ENCODE data around the gene DDX24. TPM values are rescaled to one million over a fixed set of nuclear protein-coding genes. Genes with fewer than 3 reads are reported as not detected.

DDX24 gene
- total RNA-seq, 2 donors from 2014 or later: 222 to 241 TPM

- Mint-ChIP-seq H3K27me3 (no peaks in the 10 kb centered on the region), H3K36me3 (ENCODE audit: low read depth) (no peaks in the 10 kb centered on the region), H3K4me1 (peaks cover 15% of the 10 kb centered on the region), H3K9me3 (no peaks in the 10 kb centered on the region), H3K4me3 (no peak overlapping the region), H3K27ac (no peak overlapping the region)
- ATAC-seq (replicated peaks): no peak
Observed at GRCh38 chr14:94029265-94029664, 51.7 kb downstream of the DDX24 start.

- H3K4me1 Mint-ChIP-seq: peaks cover 15% of the 10 kb centered on the region
- peak overlapping the region; percentile 68 for H3K27ac Mint-ChIP-seq
- H3K4me3 Mint-ChIP-seq: peak overlapping the region; percentile 67
- no peaks in the 10 kb centered on the region for H3K36me3 Mint-ChIP-seq (ENCODE audit: low read depth)
- peak; percentile 68 for ATAC-seq (replicated peaks)
- no peaks in the 10 kb centered on the region for H3K9me3 Mint-ChIP-seq
- H3K27me3 Mint-ChIP-seq: no peaks in the 10 kb centered on the region
Observed at GRCh38 chr14:94028450-94028826, 52.6 kb downstream of the DDX24 start.

GRCh38 chr14:94027566-94028449 is 53.2 kb downstream of the DDX24 start:
- Mint-ChIP-seq H3K9me3 (no peaks in the 10 kb centered on the region), H3K4me1 (peaks cover 18% of the 10 kb centered on the region), H3K27ac (peak overlapping the region; percentile 68), H3K4me3 (peak overlapping the region; percentile 67), H3K36me3 (ENCODE audit: low read depth) (no peaks in the 10 kb centered on the region), H3K27me3 (no peaks in the 10 kb centered on the region)
- no peak for ATAC-seq (replicated peaks)

GRCh38 chr14:94026889-94027469 is 54.0 kb downstream of the DDX24 start:
- H3K4me1 Mint-ChIP-seq: peaks cover 27% of the 10 kb centered on the region
- no peaks in the 10 kb centered on the region for H3K27me3 Mint-ChIP-seq
- peak overlapping the region; percentile 67 for H3K4me3 Mint-ChIP-seq
- no peak for ATAC-seq (replicated peaks)
- H3K27ac Mint-ChIP-seq: no peak overlapping the region
- no peaks in the 10 kb centered on the region for H3K36me3 Mint-ChIP-seq (ENCODE audit: low read depth)
- H3K9me3 Mint-ChIP-seq: no peaks in the 10 kb centered on the region

- H3K4me3 Mint-ChIP-seq: peak within 1 kb of the TSS; percentile 69
Observed at GRCh38 chr14:94026173-94026888, 54.7 kb downstream of the DDX24 start, which contains the start of gene OTUB2. OTUB2 (plus strand) TSS chr14:94026340; CDS start chr14:94026538, 198 bp downstream.

GRCh38 chr14:94025720-94026119 is 55.3 kb downstream of the DDX24 start:
- ATAC-seq (replicated peaks): no peak
- H3K4me1 Mint-ChIP-seq: peaks cover 34% of the 10 kb centered on the region

More at GRCh38 chr14:94026173-94026888, 54.7 kb downstream of the DDX24 start, which contains the start of gene OTUB2:
- no peaks in the 10 kb centered on the region for H3K9me3 Mint-ChIP-seq
- no peaks in the 10 kb centered on the region for H3K27me3 Mint-ChIP-seq
- ATAC-seq (replicated peaks): peak; percentile 89
- H3K4me1 Mint-ChIP-seq: peaks cover 29% of the 10 kb centered on the region
- peak within 1 kb of the TSS; percentile 4 for H3K27ac Mint-ChIP-seq
- no peaks in the 10 kb centered on the region for H3K36me3 Mint-ChIP-seq (ENCODE audit: low read depth)

GRCh38 chr14:94024549-94024948 is 56.5 kb downstream of the DDX24 start:
- Mint-ChIP-seq H3K36me3 (ENCODE audit: low read depth) (no peaks in the 10 kb centered on the region), H3K27me3 (no peaks in the 10 kb centered on the region), H3K9me3 (no peaks in the 10 kb centered on the region), H3K4me1 (peaks cover 38% of the 10 kb centered on the region), H3K4me3 (no peak overlapping the region), H3K27ac (no peak overlapping the region)
- no peak for ATAC-seq (replicated peaks)

More at GRCh38 chr14:94025720-94026119, 55.3 kb downstream of the DDX24 start:
- no peaks in the 10 kb centered on the region for H3K9me3 Mint-ChIP-seq
- peak overlapping the region; percentile 69 for H3K4me3 Mint-ChIP-seq
- H3K27me3 Mint-ChIP-seq: no peaks in the 10 kb centered on the region
- peak overlapping the region; percentile 4 for H3K27ac Mint-ChIP-seq
- H3K36me3 Mint-ChIP-seq (ENCODE audit: low read depth): no peaks in the 10 kb centered on the region

GRCh38 chr14:94022532-94023411 is 58.2 kb downstream of the DDX24 start:
- H3K9me3 Mint-ChIP-seq: no peaks in the 10 kb centered on the region

GRCh38 chr14:94021416-94022157 is 59.4 kb downstream of the DDX24 start:
- ATAC-seq (replicated peaks): peak; percentile 75
- Mint-ChIP-seq H3K36me3 (ENCODE audit: low read depth) (no peaks in the 10 kb centered on the region), H3K4me1 (peaks cover 27% of the 10 kb centered on the region), H3K27ac (peak overlapping the region; percentile 79), H3K27me3 (no peaks in the 10 kb centered on the region), H3K4me3 (peak overlapping the region; percentile 66), H3K9me3 (no peaks in the 10 kb centered on the region)

More at GRCh38 chr14:94022532-94023411, 58.2 kb downstream of the DDX24 start:
- no peaks in the 10 kb centered on the region for H3K27me3 Mint-ChIP-seq
- no peaks in the 10 kb centered on the region for H3K36me3 Mint-ChIP-seq (ENCODE audit: low read depth)
- H3K4me1 Mint-ChIP-seq: peaks cover 27% of the 10 kb centered on the region
- peak overlapping the region; percentile 79 for H3K27ac Mint-ChIP-seq
- peak overlapping the region; percentile 66 for H3K4me3 Mint-ChIP-seq
- no peak for ATAC-seq (replicated peaks)

- peak; percentile 59 for ATAC-seq (replicated peaks)
- H3K4me1 Mint-ChIP-seq: peaks cover 25% of the 10 kb centered on the region
Observed at GRCh38 chr14:94021001-94021400, 60.0 kb downstream of the DDX24 start.

GRCh38 chr14:94020267-94020666 is 60.7 kb downstream of the DDX24 start:
- H3K36me3 Mint-ChIP-seq (ENCODE audit: low read depth): no peaks in the 10 kb centered on the region
- no peaks in the 10 kb centered on the region for H3K27me3 Mint-ChIP-seq
- no peak overlapping the region for H3K4me3 Mint-ChIP-seq
- no peak for ATAC-seq (replicated peaks)
- H3K27ac Mint-ChIP-seq: no peak overlapping the region
- peaks cover 23% of the 10 kb centered on the region for H3K4me1 Mint-ChIP-seq
- H3K9me3 Mint-ChIP-seq: no peaks in the 10 kb centered on the region

More at GRCh38 chr14:94021001-94021400, 60.0 kb downstream of the DDX24 start:
- no peaks in the 10 kb centered on the region for H3K9me3 Mint-ChIP-seq
- peak overlapping the region; percentile 66 for H3K4me3 Mint-ChIP-seq
- no peaks in the 10 kb centered on the region for H3K27me3 Mint-ChIP-seq
- H3K36me3 Mint-ChIP-seq (ENCODE audit: low read depth): no peaks in the 10 kb centered on the region
- H3K27ac Mint-ChIP-seq: peak overlapping the region; percentile 79

- H3K9me3 Mint-ChIP-seq: no peaks in the 10 kb centered on the region
- H3K27me3 Mint-ChIP-seq: no peaks in the 10 kb centered on the region
- H3K27ac Mint-ChIP-seq: no peak overlapping the region
- ATAC-seq (replicated peaks): no peak
- H3K4me3 Mint-ChIP-seq: no peak overlapping the region
- H3K36me3 Mint-ChIP-seq (ENCODE audit: low read depth): no peaks in the 10 kb centered on the region
- peaks cover 23% of the 10 kb centered on the region for H3K4me1 Mint-ChIP-seq
Observed at GRCh38 chr14:94019329-94019728, 61.7 kb downstream of the DDX24 start.

- H3K27me3 Mint-ChIP-seq: no peaks in the 10 kb centered on the region
- H3K27ac Mint-ChIP-seq: no peak overlapping the region
- H3K4me3 Mint-ChIP-seq: no peak overlapping the region
- no peaks in the 10 kb centered on the region for H3K36me3 Mint-ChIP-seq (ENCODE audit: low read depth)
- H3K9me3 Mint-ChIP-seq: no peaks in the 10 kb centered on the region
- no peak for ATAC-seq (replicated peaks)
- H3K4me1 Mint-ChIP-seq: peaks cover 23% of the 10 kb centered on the region
Observed at GRCh38 chr14:94018308-94018707, 62.7 kb downstream of the DDX24 start.

All from activated T-helper 17 cell treated with anti-CD3 and anti-CD28 coated beads, Interleukin-2, amount 50 U/mL, for 72 hours (primary cell).